Measurements from ENCODE around the gene FCHO1. TPM values are rescaled to one million over a fixed set of nuclear protein-coding genes. Genes with fewer than 3 reads are reported as not detected.

FCHO1 gene
- total RNA-seq, 1 experiment from 2014 or later: 0.61 TPM

DNA sequence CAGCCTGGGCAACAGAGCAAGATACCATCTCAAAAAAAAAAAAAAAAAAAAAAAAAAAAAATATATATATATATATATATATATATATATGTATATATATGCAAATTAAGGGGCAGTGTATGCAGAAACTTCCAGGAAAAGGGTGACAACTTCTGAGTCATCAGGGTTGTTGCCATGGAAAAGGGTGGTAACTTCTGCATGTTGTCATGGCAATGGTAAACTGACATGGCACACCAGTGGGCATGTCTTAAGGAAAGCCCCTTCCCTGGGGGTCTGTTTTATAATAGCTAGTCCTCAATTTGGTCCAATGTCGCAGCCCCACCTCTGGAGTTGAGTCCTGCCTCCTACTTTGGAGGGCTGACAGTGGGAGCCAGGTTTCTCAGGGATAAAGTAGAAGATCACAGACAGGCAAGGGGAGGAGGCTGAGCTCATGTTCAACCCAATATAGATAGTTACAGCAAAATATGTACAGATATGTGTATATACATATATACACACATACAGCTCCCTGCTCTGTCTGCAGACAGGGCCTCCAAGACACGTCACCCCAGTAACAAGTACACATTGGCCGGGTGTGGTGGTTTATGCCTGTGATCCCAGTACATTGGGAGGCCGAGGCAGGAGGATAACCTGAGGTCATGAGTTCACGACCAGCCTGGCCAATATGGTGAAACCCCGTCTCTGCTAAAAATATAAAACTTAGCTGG, 7.2 kb upstream of the FCHO1 start:
- CTCF ChIA-PET: no interaction called here
- Mint-ChIP-seq H3K4me1 (ENCODE audit: low read depth, unreplicated experiment) (no peaks in the 10 kb centered on the region), H3K27ac (ENCODE audit: unreplicated experiment) (no peak overlapping the region), H3K9me3 (ENCODE audit: low read depth, unreplicated experiment) (no peaks in the 10 kb centered on the region), H3K27me3 (ENCODE audit: unreplicated experiment) (peaks cover 6% of the 10 kb centered on the region), H3K36me3 (ENCODE audit: insufficient read depth, unreplicated experiment) (peaks cover 20% of the 10 kb centered on the region), H3K4me3 (ENCODE audit: low read depth, unreplicated experiment) (no peak overlapping the region)
- no TSS peak for BruUV-seq (replicated peaks)
- intact Hi-C loops (cut with micrococcal nuclease; ENCODE audit: unreplicated experiment): no loop called here
- TF ChIP-seq, protein P1, sequence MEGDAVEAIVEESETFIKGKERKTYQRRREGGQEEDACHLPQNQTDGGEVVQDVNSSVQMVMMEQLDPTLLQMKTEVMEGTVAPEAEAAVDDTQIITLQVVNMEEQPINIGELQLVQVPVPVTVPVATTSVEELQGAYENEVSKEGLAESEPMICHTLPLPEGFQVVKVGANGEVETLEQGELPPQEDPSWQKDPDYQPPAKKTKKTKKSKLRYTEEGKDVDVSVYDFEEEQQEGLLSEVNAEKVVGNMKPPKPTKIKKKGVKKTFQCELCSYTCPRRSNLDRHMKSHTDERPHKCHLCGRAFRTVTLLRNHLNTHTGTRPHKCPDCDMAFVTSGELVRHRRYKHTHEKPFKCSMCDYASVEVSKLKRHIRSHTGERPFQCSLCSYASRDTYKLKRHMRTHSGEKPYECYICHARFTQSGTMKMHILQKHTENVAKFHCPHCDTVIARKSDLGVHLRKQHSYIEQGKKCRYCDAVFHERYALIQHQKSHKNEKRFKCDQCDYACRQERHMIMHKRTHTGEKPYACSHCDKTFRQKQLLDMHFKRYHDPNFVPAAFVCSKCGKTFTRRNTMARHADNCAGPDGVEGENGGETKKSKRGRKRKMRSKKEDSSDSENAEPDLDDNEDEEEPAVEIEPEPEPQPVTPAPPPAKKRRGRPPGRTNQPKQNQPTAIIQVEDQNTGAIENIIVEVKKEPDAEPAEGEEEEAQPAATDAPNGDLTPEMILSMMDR (IDR thresholded peaks at IDR 0.05; ENCODE audit: unreplicated experiment): no peak
- no peak for DNase-seq

- peak; percentile 91 for DNase-seq
- Mint-ChIP-seq H3K27me3 (ENCODE audit: unreplicated experiment) (peaks cover 14% of the 10 kb centered on the region), H3K4me3 (ENCODE audit: low read depth, unreplicated experiment) (peak overlapping the region; percentile 24), H3K9me3 (ENCODE audit: low read depth, unreplicated experiment) (no peaks in the 10 kb centered on the region), H3K4me1 (ENCODE audit: low read depth, unreplicated experiment) (no peaks in the 10 kb centered on the region), H3K36me3 (ENCODE audit: insufficient read depth, unreplicated experiment) (peaks cover 10% of the 10 kb centered on the region), H3K27ac (ENCODE audit: unreplicated experiment) (no peak overlapping the region)
- TF ChIP-seq, protein P1 (IDR thresholded peaks at IDR 0.05; ENCODE audit: unreplicated experiment): no peak
- intact Hi-C loops (cut with micrococcal nuclease; ENCODE audit: unreplicated experiment): no loop called here
- CTCF ChIA-PET: interaction anchor here (0.7 to 1.1 kb wide), 2 partner anchors 9 to 163 kb away, joined by 3 to 4 read pairs; no protein-coding TSS in a partner anchor
- no TSS peak for BruUV-seq (replicated peaks)
These were observed 3.8 kb upstream of the FCHO1 start for GRCh38 chr19:17747205-17748098.

DNA sequence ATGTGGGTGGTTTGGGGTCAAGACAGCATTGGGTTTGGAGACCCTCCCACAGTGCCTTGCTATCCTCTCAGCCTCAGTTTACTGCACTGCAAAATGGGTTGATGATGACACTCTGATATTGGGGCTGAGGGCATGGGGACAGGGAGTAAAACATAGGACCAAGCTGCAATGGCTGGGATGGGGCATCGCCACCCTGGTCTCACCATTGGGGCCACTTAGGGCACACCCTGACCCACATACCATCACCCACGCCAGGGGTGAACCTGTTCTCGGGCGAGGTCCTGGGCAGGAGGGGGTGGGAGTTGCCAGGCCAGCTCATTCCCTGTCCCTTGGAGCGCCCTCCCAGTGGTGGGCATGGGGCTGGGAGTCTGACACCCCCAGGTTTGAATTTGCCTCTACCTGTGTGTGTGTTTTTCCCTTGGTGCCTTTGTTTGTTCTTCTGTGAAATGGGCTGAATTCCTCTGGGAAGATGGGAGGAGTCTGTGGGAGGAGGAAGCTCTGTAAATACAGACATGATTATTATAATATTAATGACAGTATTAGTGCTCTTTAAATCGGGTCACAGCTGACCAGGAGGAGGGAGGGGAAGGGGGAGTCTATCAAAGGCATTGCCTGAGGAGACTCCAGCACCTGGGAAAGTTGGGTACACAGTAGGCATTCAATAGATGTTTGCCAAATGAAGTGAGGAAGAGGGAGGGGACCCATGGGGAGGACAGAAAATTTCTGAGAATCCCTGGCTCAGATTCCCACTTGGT, 2.2 kb upstream of the FCHO1 start:
- CTCF ChIA-PET: interaction anchor here (0.6 kb wide), 1 partner anchor 15 kb away, joined by 3 read pairs; no protein-coding TSS in a partner anchor
- no TSS peak for BruUV-seq (replicated peaks)
- peaks cover 14% of the 10 kb centered on the region for H3K27me3 Mint-ChIP-seq (ENCODE audit: unreplicated experiment)
- TF ChIP-seq, protein P1 (IDR thresholded peaks at IDR 0.05; ENCODE audit: unreplicated experiment): no peak
- no peak for DNase-seq
- H3K36me3 Mint-ChIP-seq (ENCODE audit: insufficient read depth, unreplicated experiment): peaks cover 6% of the 10 kb centered on the region
- no peaks in the 10 kb centered on the region for H3K4me1 Mint-ChIP-seq (ENCODE audit: low read depth, unreplicated experiment)
- H3K4me3 Mint-ChIP-seq (ENCODE audit: low read depth, unreplicated experiment): peak overlapping the region; percentile 21
- H3K9me3 Mint-ChIP-seq (ENCODE audit: low read depth, unreplicated experiment): no peaks in the 10 kb centered on the region
- intact Hi-C loops (cut with micrococcal nuclease; ENCODE audit: unreplicated experiment): no loop called here
- H3K27ac Mint-ChIP-seq (ENCODE audit: unreplicated experiment): no peak overlapping the region

- BruUV-seq (replicated peaks): no TSS peak
These were observed 1.4 kb upstream of the FCHO1 start for GRCh38 chr19:17749912-17750317.

More at GRCh38 chr19:17749912-17750317, 1.4 kb upstream of the FCHO1 start:
- intact Hi-C loops (cut with micrococcal nuclease; ENCODE audit: unreplicated experiment): no loop called here
- peaks cover 3% of the 10 kb centered on the region for H3K4me1 Mint-ChIP-seq (ENCODE audit: low read depth, unreplicated experiment)
- CTCF ChIA-PET: no interaction called here
- H3K36me3 Mint-ChIP-seq (ENCODE audit: insufficient read depth, unreplicated experiment): peaks cover 6% of the 10 kb centered on the region
- H3K27me3 Mint-ChIP-seq (ENCODE audit: unreplicated experiment): peaks cover 14% of the 10 kb centered on the region
- H3K9me3 Mint-ChIP-seq (ENCODE audit: low read depth, unreplicated experiment): no peaks in the 10 kb centered on the region
- no peak overlapping the region for H3K4me3 Mint-ChIP-seq (ENCODE audit: low read depth, unreplicated experiment)
- no peak overlapping the region for H3K27ac Mint-ChIP-seq (ENCODE audit: unreplicated experiment)
- TF ChIP-seq, protein P1 (IDR thresholded peaks at IDR 0.05; ENCODE audit: unreplicated experiment): no peak
- DNase-seq: no peak

Data from Calu3 (cell line).